HEK293 (cell line): Measurements from ENCODE around the gene SORL1.

Experiments used
- CTCF ChIA-PET: fragments of 350-600 bp; formaldehyde crosslinking; extraction: SDS; loops from one replicate; lab custom pipeline; 2021; ENCODE audit warnings: antibody characterized with exemption; lab: Yijun Ruan, JAX
- POLR2A ChIA-PET: fragments of 300-600 bp; formaldehyde crosslinking; extraction: SDS; loops from one replicate; lab custom pipeline; 2020; ENCODE audit warnings: antibody characterized with exemption, inconsistent platforms; lab: Yijun Ruan, JAX
- H3K27ac ChIP-seq: fragments of 200-500 bp; sonication (Bioruptor generic); 2 replicates; pipeline ENCODE4 v1.5.1; 2014; ENCODE audit warnings: low read depth, low read length, control low read depth, inconsistent platforms; ENCODE audit errors: extremely low read depth
- H3K36me3 ChIP-seq, 2 experiments: fragments of 200-500 bp in 1 of 2; sonication (Bioruptor generic) in 1 of 2; 1 replicate in 1 of 2; 2 replicates in 1 of 2; pipeline ENCODE4 v1.5.1; 2014 to 2017; ENCODE audit warnings: inconsistent platforms in 2 of 2, low read length in 2 of 2; ENCODE audit not compliant: control insufficient read depth in 2 of 2, insufficient read depth in 1 of 2
- H3K4me1 ChIP-seq: fragments of 200-500 bp; sonication (Bioruptor generic); 2 replicates; pipeline ENCODE4 v1.5.1; 2014; ENCODE audit warnings: mild to moderate bottlenecking, low read length, inconsistent platforms; ENCODE audit not compliant: control insufficient read depth, insufficient read depth
- H3K4me3 ChIP-seq: 2 replicates; pipeline ENCODE4 v1.5.1; 2011; ENCODE audit warnings: low read depth, mild to moderate bottlenecking, control low read depth, low read length, moderate library complexity
- H3K9me3 ChIP-seq: fragments of 200-500 bp; sonication (Bioruptor generic); 2 replicates; pipeline ENCODE4 v1.5.1; 2014; ENCODE audit warnings: low read depth, low read length, inconsistent platforms; ENCODE audit not compliant: control insufficient read depth, insufficient read depth
- CTCF ChIP-seq: fragments of 450-650 bp; formaldehyde crosslinking; IDR thresholded peaks from 2 replicates; pipeline ENCODE4 v1.5.1; 2016; ENCODE audit warnings: missing biosample characterization, missing genetic modification characterization
- FEZF1 ChIP-seq: fragments of 450-650 bp; formaldehyde crosslinking; IDR thresholded peaks from 2 replicates; pipeline ENCODE4 v1.5.1; 2016; ENCODE audit warnings: missing biosample characterization, missing genetic modification characterization
- PBX3 ChIP-seq: sonication (generic); formaldehyde crosslinking; IDR thresholded peaks from 2 replicates; pipeline ENCODE4 v1.8.1; 2022; ENCODE audit warnings: mild to moderate bottlenecking, moderate library complexity, missing genetic modification reagents
- PRDM10 ChIP-seq: fragments of 450-650 bp; formaldehyde crosslinking; IDR thresholded peaks from 2 replicates; pipeline ENCODE4 v1.5.1; 2016; ENCODE audit warnings: missing biosample characterization, missing genetic modification characterization
- REPIN1 ChIP-seq: fragments of 450-650 bp; formaldehyde crosslinking; IDR thresholded peaks from 2 replicates; pipeline ENCODE4 v1.5.1; 2017; ENCODE audit warnings: missing biosample characterization, missing genetic modification characterization, low read depth
- ZBTB48 ChIP-seq: fragments of 450-650 bp; formaldehyde crosslinking; IDR thresholded peaks from 2 replicates; pipeline ENCODE4 v1.5.1; 2016; ENCODE audit warnings: missing biosample characterization, missing genetic modification characterization
- ZFP41 ChIP-seq: fragments of 450-650 bp; formaldehyde crosslinking; IDR thresholded peaks from 2 replicates; pipeline ENCODE4 v1.5.1; 2016; ENCODE audit warnings: missing biosample characterization, missing genetic modification characterization, borderline replicate concordance
- ZNF221 ChIP-seq: fragments of 450-650 bp; formaldehyde crosslinking; IDR thresholded peaks from 2 replicates; pipeline ENCODE4 v1.5.1; 2017; ENCODE audit warnings: missing biosample characterization, missing genetic modification characterization, borderline replicate concordance
- ZNF354C ChIP-seq: fragments of 450-650 bp; formaldehyde crosslinking; IDR thresholded peaks from 2 replicates; pipeline ENCODE4 v1.5.1; 2016; ENCODE audit warnings: missing biosample characterization, missing genetic modification characterization, low read depth, borderline replicate concordance
- ZNF48 ChIP-seq: fragments of 450-650 bp; formaldehyde crosslinking; IDR thresholded peaks from 2 replicates; pipeline ENCODE4 v1.5.1; 2016; ENCODE audit warnings: missing biosample characterization, missing genetic modification characterization
- ZNF488 ChIP-seq: fragments of 450-650 bp; formaldehyde crosslinking; IDR thresholded peaks from 2 replicates; pipeline ENCODE4 v1.5.1; 2016; ENCODE audit warnings: missing biosample characterization, missing genetic modification characterization
- ZNF571 ChIP-seq: fragments of 450-650 bp; formaldehyde crosslinking; IDR thresholded peaks from 2 replicates; pipeline ENCODE4 v1.5.0; 2017; ENCODE audit warnings: missing biosample characterization, missing genetic modification characterization
- ZNF610 ChIP-seq: fragments of 450-650 bp; formaldehyde crosslinking; IDR thresholded peaks from 2 replicates; pipeline ENCODE4 v1.5.1; 2016; ENCODE audit warnings: missing biosample characterization, missing genetic modification characterization, borderline replicate concordance
- ZNF621 ChIP-seq: fragments of 450-650 bp; formaldehyde crosslinking; IDR thresholded peaks from 2 replicates; pipeline ENCODE4 v1.5.1; 2017; ENCODE audit warnings: missing biosample characterization, missing genetic modification characterization
- ZNF629 ChIP-seq: fragments of 450-650 bp; formaldehyde crosslinking; IDR thresholded peaks from 2 replicates; pipeline ENCODE4 v1.5.1; 2017; ENCODE audit warnings: missing biosample characterization, missing genetic modification characterization
- ZNF664 ChIP-seq: fragments of 450-650 bp; formaldehyde crosslinking; IDR thresholded peaks from 2 replicates; pipeline ENCODE4 v1.5.1; 2016; ENCODE audit warnings: missing biosample characterization, missing genetic modification characterization
- ZNF670 ChIP-seq: fragments of 450-650 bp; formaldehyde crosslinking; IDR thresholded peaks from 2 replicates; pipeline ENCODE4 v1.5.1; 2016; ENCODE audit warnings: missing biosample characterization, missing genetic modification characterization, low read depth

The SORL1 gene

GRCh38 chr11:121412711-121413415, 39.3 kb upstream of the SORL1 start (continued):
- TF ChIP-seq ZNF621 (no peak), ZNF48 (no peak)

GRCh38 chr11:121414141-121414913, 37.8 kb upstream of the SORL1 start:
- H3K4me3 ChIP-seq: no peak overlapping the region
- ChIA-PET POLR2A (no interaction called here), CTCF (no interaction called here)
- no peaks in the 10 kb centered on the region; the same call in 1 of the 2 replicates for H3K4me1 ChIP-seq
- H3K9me3 ChIP-seq: no peaks in the 10 kb centered on the region
- TF ChIP-seq ZNF221 (tag by site-specific recombination) (no peak), ZNF354C (tag by site-specific recombination) (no peak), REPIN1 (no peak), PBX3 (CRISPR knock-in tag) (no peak), FEZF1 (tag by site-specific recombination) (no peak), ZBTB48 (tag by site-specific recombination) (no peak), ZNF670 (no peak), ZNF571 (no peak), PRDM10 (tag by site-specific recombination) (no peak), CTCF (tag by site-specific recombination) (no peak), ZNF629 (no peak), ZNF48 (no peak), ZNF610 (tag by site-specific recombination) (no peak), ZNF488 (tag by site-specific recombination) (no peak), ZNF664 (tag by site-specific recombination) (no peak), ZFP41 (tag by site-specific recombination) (no peak)
- H3K27ac ChIP-seq: no peak overlapping the region
- no peaks in the 10 kb centered on the region for H3K36me3 ChIP-seq
